ENCODE data around the gene MTMR12. TPM values are rescaled to one million over a fixed set of nuclear protein-coding genes. Genes with fewer than 3 reads are reported as not detected.

The MTMR12 gene, protein sequence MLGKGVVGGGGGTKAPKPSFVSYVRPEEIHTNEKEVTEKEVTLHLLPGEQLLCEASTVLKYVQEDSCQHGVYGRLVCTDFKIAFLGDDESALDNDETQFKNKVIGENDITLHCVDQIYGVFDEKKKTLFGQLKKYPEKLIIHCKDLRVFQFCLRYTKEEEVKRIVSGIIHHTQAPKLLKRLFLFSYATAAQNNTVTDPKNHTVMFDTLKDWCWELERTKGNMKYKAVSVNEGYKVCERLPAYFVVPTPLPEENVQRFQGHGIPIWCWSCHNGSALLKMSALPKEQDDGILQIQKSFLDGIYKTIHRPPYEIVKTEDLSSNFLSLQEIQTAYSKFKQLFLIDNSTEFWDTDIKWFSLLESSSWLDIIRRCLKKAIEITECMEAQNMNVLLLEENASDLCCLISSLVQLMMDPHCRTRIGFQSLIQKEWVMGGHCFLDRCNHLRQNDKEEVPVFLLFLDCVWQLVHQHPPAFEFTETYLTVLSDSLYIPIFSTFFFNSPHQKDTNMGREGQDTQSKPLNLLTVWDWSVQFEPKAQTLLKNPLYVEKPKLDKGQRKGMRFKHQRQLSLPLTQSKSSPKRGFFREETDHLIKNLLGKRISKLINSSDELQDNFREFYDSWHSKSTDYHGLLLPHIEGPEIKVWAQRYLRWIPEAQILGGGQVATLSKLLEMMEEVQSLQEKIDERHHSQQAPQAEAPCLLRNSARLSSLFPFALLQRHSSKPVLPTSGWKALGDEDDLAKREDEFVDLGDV
- total RNA-seq (2012; rRNA removed): 14.4 and 18.5 TPM in 2 replicates

DNA sequence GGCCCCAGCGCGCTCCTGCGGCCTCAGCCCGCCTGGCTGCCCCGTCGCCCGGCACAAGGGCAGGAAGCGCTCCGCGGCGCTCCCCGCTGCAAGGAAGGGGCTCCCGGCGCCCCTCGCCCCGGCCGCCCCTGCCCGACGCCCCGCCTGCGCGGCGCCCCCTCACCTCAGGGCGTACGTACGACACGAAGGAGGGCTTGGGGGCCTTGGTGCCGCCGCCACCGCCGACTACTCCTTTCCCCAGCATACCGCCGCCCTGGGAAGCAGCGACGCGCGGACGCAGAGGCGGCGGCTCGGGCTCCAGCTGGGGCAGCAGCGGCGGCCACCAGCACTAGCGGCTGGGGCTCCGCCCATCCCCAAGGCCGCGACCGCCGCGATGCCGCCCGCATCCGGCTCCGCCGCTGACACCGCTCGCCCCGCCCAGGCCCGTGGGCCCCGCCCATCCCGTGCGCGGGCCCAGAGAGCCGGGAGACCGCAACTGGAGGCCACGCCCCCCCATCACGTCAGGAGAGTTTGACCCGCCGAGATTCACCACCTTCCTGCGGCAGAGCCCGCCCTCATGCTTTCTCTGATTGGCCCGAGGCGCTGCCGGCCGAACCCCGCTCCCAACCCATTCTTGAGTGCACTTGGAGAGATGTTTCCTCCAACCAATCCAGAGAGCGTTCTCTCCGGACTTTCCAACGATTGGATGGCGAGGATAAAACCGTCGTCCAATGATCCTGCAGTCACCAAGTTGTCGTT, at the start of gene MTMR12:
MTMR12 (minus strand) TSS at position 345 of the 738 bp plus-strand sequence; CDS start at position 244, 101 bp downstream.
- Histone ChIP-seq H3K9me3 (replicated peaks; ENCODE audit: low read length) (no peaks in the 10 kb centered on the region), H3K4me3 (ENCODE audit: low read length) (peak within 1 kb of the TSS; percentile 98), H3K36me3 (ENCODE audit: insufficient read depth, low read length) (no peaks in the 10 kb centered on the region), H3K4me1 (ENCODE audit: control insufficient read depth, insufficient read depth, low read length) (peaks cover 15% of the 10 kb centered on the region), H3K9ac (ENCODE audit: low read depth, low read length) (peak within 1 kb of the TSS; percentile 86), H3K4me2 (ENCODE audit: low read length) (peak within 1 kb of the TSS; percentile 94), H3K27me3 (ENCODE audit: control insufficient read depth, insufficient read depth, low read length) (no peaks in the 10 kb centered on the region)

DNA sequence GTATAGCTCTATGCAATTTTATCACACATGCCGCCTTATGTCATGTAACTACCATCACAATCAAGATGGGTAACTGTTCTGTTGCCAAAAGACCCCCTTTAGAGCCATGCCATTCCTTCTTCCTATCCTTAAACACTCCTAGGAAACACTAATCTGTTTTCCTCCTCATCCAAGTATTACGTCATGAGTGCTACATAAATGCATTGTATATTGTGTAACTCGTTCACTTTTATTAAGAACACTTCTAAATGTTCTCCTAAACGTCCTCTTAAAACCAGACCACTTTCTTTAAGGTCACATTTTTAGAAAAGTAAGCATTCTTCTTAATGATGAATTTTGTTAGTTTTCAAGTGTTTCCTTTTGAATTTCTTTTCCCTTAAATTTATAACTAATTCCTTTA, 49.8 kb upstream of the MTMR12 start:
- no peaks in the 10 kb centered on the region for H3K27me3 ChIP-seq (ENCODE audit: control insufficient read depth, insufficient read depth, low read length)
- H3K9me3 ChIP-seq (replicated peaks; ENCODE audit: low read length): no peaks in the 10 kb centered on the region
- H3K36me3 ChIP-seq (ENCODE audit: insufficient read depth, low read length): peaks cover 57% of the 10 kb centered on the region
- H3K4me2 ChIP-seq (ENCODE audit: low read length): no peak overlapping the region
- H3K4me3 ChIP-seq (ENCODE audit: low read length): no peak overlapping the region
- no peak overlapping the region for H3K9ac ChIP-seq (ENCODE audit: low read depth, low read length)
- no peaks in the 10 kb centered on the region for H3K4me1 ChIP-seq (ENCODE audit: control insufficient read depth, insufficient read depth, low read length)

DNA sequence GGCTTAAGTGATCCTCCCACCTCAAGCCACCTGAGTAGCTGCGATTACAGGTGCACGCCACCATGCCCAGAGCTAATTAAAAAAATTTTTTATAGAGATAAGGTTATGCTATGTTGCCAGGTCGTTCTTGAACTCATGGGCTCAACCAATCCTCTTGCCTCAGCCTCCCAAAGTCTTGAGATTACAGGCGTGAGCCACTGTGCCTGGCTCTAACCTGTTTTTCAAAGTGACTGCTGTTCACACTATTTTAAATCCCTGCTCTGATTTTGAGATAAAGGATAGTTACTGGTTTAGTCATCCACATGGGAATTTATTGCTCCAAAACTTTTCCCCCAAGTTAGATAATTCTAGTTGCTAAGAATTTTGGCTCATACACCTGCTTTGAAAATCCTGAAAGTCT, 48.2 kb upstream of the MTMR12 start:
- H3K36me3 ChIP-seq (ENCODE audit: insufficient read depth, low read length): peaks cover 57% of the 10 kb centered on the region
- no peak overlapping the region for H3K4me3 ChIP-seq (ENCODE audit: low read length)
- H3K27me3 ChIP-seq (ENCODE audit: control insufficient read depth, insufficient read depth, low read length): no peaks in the 10 kb centered on the region

DNA sequence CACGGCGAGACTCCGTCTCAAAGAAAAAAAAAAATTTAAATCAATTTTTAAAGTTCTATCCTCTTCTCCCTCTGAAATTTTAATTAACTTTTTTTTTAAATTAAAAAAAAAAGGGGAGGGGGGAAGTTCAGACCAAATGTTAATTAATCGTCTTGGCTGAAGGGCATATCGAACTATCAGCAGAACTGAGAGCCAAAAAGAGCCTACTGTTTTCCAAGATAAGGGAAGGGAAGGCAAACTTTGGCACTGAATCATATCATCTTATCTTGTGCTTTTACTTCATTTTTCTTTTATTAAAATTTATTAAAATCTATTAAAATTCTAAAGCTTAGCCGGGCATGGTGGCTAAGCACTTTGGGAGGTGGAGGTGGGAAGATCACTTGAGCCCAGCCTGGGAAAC, 45.9 kb upstream of the MTMR12 start:
- Histone ChIP-seq H3K4me2 (ENCODE audit: low read length) (no peak overlapping the region), H3K36me3 (ENCODE audit: insufficient read depth, low read length) (peaks cover 57% of the 10 kb centered on the region), H3K4me1 (ENCODE audit: control insufficient read depth, insufficient read depth, low read length) (no peaks in the 10 kb centered on the region), H3K9me3 (replicated peaks; ENCODE audit: low read length) (no peaks in the 10 kb centered on the region), H3K4me3 (ENCODE audit: low read length) (no peak overlapping the region), H3K9ac (ENCODE audit: low read depth, low read length) (no peak overlapping the region), H3K27me3 (ENCODE audit: control insufficient read depth, insufficient read depth, low read length) (no peaks in the 10 kb centered on the region)

More for the DNA sequence above, 48.2 kb upstream of the MTMR12 start:
- Histone ChIP-seq H3K4me1 (ENCODE audit: control insufficient read depth, insufficient read depth, low read length) (no peaks in the 10 kb centered on the region), H3K9ac (ENCODE audit: low read depth, low read length) (no peak overlapping the region), H3K4me2 (ENCODE audit: low read length) (no peak overlapping the region), H3K9me3 (replicated peaks; ENCODE audit: low read length) (no peaks in the 10 kb centered on the region)

DNA sequence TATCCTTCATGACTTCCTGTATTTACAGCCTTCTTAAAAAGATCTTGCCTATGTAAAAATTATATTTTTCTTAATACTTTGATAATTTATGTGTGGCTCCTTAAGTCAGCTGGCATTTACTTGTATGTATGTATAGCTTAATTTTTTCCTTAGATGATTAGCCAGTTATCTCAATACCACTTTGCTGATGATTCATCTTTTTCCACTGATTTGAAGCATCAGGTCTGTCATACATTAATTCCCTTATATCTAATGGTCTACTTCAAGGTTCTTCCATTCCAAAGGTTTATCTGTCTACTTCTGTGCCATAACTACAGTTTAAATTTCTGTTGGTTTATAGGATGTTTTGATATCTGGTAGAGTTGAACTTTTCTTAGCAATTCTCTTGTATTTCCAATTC, 44.9 kb upstream of the MTMR12 start:
- Histone ChIP-seq H3K4me3 (ENCODE audit: low read length) (no peak overlapping the region), H3K9me3 (replicated peaks; ENCODE audit: low read length) (no peaks in the 10 kb centered on the region), H3K27me3 (ENCODE audit: control insufficient read depth, insufficient read depth, low read length) (no peaks in the 10 kb centered on the region), H3K4me2 (ENCODE audit: low read length) (no peak overlapping the region), H3K36me3 (ENCODE audit: insufficient read depth, low read length) (peaks cover 56% of the 10 kb centered on the region), H3K9ac (ENCODE audit: low read depth, low read length) (no peak overlapping the region), H3K4me1 (ENCODE audit: control insufficient read depth, insufficient read depth, low read length) (no peaks in the 10 kb centered on the region)

DNA sequence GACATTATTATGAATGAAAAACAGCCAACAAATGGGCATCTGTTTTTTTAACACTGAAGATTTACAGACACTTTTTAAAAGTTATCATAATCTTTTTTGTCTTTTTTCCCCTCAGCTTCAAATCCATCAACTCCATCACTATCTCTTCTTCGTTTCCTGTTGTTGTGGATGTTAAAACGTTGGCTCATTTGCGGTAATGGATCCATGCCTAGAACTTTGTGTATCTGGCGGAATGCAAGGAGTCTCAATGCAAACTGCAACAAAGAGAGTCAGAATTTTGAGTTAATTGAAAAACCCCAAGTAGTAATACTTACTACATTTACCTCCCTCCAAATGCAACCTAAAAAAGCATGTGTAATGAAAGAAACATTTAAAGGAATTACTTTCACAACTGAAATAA, 42.9 kb upstream of the MTMR12 start:
- no peaks in the 10 kb centered on the region for H3K27me3 ChIP-seq (ENCODE audit: control insufficient read depth, insufficient read depth, low read length)
- no peak overlapping the region for H3K9ac ChIP-seq (ENCODE audit: low read depth, low read length)
- no peak overlapping the region for H3K4me3 ChIP-seq (ENCODE audit: low read length)
- no peaks in the 10 kb centered on the region for H3K4me1 ChIP-seq (ENCODE audit: control insufficient read depth, insufficient read depth, low read length)
- H3K4me2 ChIP-seq (ENCODE audit: low read length): no peak overlapping the region
- peaks cover 41% of the 10 kb centered on the region for H3K36me3 ChIP-seq (ENCODE audit: insufficient read depth, low read length)
- no peaks in the 10 kb centered on the region for H3K9me3 ChIP-seq (replicated peaks; ENCODE audit: low read length)

DNA sequence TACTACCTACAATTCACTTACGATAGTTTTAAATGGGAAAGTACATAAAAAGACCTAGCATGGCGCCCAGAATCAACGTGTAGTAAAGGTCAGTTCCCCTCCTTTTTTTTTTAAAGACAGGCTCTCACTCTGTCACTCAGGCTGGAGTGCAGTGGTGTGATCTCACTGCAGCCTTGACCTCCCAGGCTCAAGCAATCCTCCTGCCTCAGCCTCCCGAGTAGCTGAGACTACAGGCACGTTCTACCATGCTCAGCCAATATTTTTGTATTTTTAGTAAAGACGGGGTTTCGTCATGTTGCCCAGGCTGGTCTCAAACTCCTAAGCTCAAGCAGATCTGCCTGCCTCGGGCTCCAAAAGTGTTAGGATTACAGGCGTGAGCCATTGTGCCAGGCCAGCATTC, 40.7 kb upstream of the MTMR12 start:
- H3K36me3 ChIP-seq (ENCODE audit: insufficient read depth, low read length): peaks cover 25% of the 10 kb centered on the region

DNA sequence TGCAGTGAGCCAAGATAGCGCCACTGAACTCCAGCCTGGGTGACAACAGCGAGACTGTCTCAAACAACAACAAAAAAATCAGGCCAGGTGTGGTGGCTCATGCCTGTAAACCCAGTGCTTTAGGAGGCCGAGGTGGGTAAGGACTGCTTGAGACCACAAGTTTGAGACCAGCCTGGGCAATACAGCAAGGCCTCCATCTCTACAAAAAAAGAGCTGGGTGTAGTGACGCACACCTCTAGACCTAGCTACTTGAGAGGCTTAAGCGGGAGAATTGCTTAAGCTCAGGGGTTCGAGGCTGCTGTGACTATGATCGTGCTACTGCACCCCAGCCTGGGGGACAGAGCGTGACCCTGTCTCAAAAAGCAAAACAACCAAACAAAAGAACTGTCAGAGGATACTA, 39.9 kb upstream of the MTMR12 start:
- Histone ChIP-seq H3K4me3 (ENCODE audit: low read length) (no peak overlapping the region), H3K9ac (ENCODE audit: low read depth, low read length) (no peak overlapping the region), H3K27me3 (ENCODE audit: control insufficient read depth, insufficient read depth, low read length) (no peaks in the 10 kb centered on the region), H3K9me3 (replicated peaks; ENCODE audit: low read length) (no peaks in the 10 kb centered on the region), H3K36me3 (ENCODE audit: insufficient read depth, low read length) (peaks cover 25% of the 10 kb centered on the region), H3K4me2 (ENCODE audit: low read length) (no peak overlapping the region), H3K4me1 (ENCODE audit: control insufficient read depth, insufficient read depth, low read length) (no peaks in the 10 kb centered on the region)

More for the DNA sequence above, 40.7 kb upstream of the MTMR12 start:
- Histone ChIP-seq H3K27me3 (ENCODE audit: control insufficient read depth, insufficient read depth, low read length) (no peaks in the 10 kb centered on the region), H3K4me2 (ENCODE audit: low read length) (no peak overlapping the region), H3K4me3 (ENCODE audit: low read length) (no peak overlapping the region), H3K9ac (ENCODE audit: low read depth, low read length) (no peak overlapping the region), H3K9me3 (replicated peaks; ENCODE audit: low read length) (no peaks in the 10 kb centered on the region), H3K4me1 (ENCODE audit: control insufficient read depth, insufficient read depth, low read length) (no peaks in the 10 kb centered on the region)

DNA sequence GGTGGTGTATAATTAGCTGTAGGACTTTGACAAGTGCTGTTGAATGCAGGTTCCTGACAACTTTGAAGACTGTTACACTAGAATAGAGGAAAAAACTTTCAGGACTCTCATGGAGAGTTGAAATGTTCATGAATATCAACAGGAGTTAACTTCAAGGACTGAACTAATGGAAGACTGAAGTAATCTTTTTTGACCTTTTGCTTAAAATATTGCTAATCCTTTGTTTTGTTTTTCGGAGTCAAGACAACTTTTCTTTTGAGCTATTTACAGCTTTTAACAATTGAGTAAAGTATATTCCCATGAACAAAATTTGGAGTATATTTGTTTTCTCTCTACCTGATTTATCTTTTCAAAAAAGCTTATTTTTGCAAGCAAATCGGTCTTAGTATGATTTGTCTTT, 34.1 kb upstream of the MTMR12 start:
- H3K9ac ChIP-seq (ENCODE audit: low read depth, low read length): no peak overlapping the region
- no peak overlapping the region for H3K4me2 ChIP-seq (ENCODE audit: low read length)
- no peaks in the 10 kb centered on the region for H3K27me3 ChIP-seq (ENCODE audit: control insufficient read depth, insufficient read depth, low read length)
- H3K36me3 ChIP-seq (ENCODE audit: insufficient read depth, low read length): peaks cover 2% of the 10 kb centered on the region
- no peaks in the 10 kb centered on the region for H3K4me1 ChIP-seq (ENCODE audit: control insufficient read depth, insufficient read depth, low read length)
- H3K4me3 ChIP-seq (ENCODE audit: low read length): no peak overlapping the region
- H3K9me3 ChIP-seq (replicated peaks; ENCODE audit: low read length): no peaks in the 10 kb centered on the region

DNA sequence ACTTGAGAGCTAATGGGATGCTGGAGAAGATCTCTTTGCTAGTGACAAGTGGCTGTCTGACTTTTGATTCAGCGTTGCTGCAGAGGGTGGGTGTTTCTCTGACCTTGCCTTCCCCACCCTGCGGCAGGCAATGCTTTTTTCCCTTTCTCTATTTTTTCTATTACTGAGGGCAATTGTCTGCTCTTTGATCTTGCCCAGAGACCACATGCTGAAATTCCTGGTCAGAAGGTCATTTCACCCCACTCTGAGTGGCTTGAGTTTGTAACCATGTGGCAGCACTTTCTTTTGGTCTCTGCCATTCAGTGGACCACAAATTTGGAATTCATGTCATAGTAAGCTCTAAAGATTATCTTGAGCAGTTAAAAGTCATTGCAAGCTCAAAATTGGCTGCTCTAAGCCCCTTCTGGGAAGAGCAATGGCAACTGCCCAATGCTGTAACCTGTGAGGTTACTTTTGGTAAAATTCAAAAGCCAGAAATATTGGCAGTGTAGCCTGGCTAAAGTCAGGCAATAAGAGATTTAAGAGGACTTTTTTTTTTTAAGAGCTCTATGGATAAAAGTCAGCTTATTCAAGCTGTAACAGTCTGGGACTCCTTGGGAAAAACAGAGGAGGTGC, 30.4 kb upstream of the MTMR12 start:
- Histone ChIP-seq H3K9ac (ENCODE audit: low read depth, low read length) (no peak overlapping the region), H3K27me3 (ENCODE audit: control insufficient read depth, insufficient read depth, low read length) (no peaks in the 10 kb centered on the region), H3K4me3 (ENCODE audit: low read length) (no peak overlapping the region), H3K4me1 (ENCODE audit: control insufficient read depth, insufficient read depth, low read length) (no peaks in the 10 kb centered on the region), H3K9me3 (replicated peaks; ENCODE audit: low read length) (peaks cover 6% of the 10 kb centered on the region), H3K4me2 (ENCODE audit: low read length) (no peak overlapping the region), H3K36me3 (ENCODE audit: insufficient read depth, low read length) (no peaks in the 10 kb centered on the region)

DNA sequence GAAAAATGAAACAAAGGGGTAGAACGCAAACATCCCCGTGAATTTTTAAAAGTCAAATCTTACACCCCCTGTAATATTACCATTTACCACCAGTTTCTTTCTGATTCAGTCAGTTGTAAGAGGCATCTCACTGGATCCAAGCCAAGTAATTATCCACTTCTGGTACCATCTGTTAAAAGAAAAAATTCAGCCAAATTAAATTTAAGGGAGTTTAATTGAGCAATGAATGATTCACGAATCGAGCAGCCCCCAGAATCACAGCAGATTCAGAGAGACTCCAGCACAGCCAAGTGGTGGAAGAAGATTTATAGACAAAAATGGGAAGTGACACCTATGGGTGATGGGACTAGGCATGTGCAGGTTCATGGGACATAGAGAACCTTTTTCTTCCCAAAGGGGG, 29.9 kb upstream of the MTMR12 start:
- H3K4me1 ChIP-seq (ENCODE audit: control insufficient read depth, insufficient read depth, low read length): no peaks in the 10 kb centered on the region
- peaks cover 6% of the 10 kb centered on the region for H3K9me3 ChIP-seq (replicated peaks; ENCODE audit: low read length)
- no peak overlapping the region for H3K4me2 ChIP-seq (ENCODE audit: low read length)

More for the DNA sequence above, 29.9 kb upstream of the MTMR12 start:
- no peak overlapping the region for H3K4me3 ChIP-seq (ENCODE audit: low read length)
- no peaks in the 10 kb centered on the region for H3K27me3 ChIP-seq (ENCODE audit: control insufficient read depth, insufficient read depth, low read length)
- no peak overlapping the region for H3K9ac ChIP-seq (ENCODE audit: low read depth, low read length)
- H3K36me3 ChIP-seq (ENCODE audit: insufficient read depth, low read length): no peaks in the 10 kb centered on the region
